K562 (cell line): ENCODE measurements around the gene OR2B3. TPM values are rescaled to one million over a fixed set of nuclear protein-coding genes. Genes with fewer than 3 reads are reported as not detected.

Source experiments
- ATAC-seq: fragments of 200-7000 bp; cut with Tn5 transposase; 3 replicates; pipeline ENCODE4 v1.9.1; 2020; ENCODE audit warnings: moderate library complexity
- BruUV-seq: library from RNA; stranded (reverse); fragments of 400-500 nt; replicated peaks from 2 replicates; lab custom pipeline; 2021; lab: Mats Ljungman, UMichigan
- CTCF ChIA-PET: fragments of 300-600 bp; formaldehyde crosslinking; extraction: SDS; loops from one replicate; lab custom pipeline; 2021; ENCODE audit warnings: low intra/inter-chr PET ratio; lab: Yijun Ruan, JAX
- POLR2A ChIA-PET: fragments of 300-600, 350-650 bp; sonication (Branson Sonifier 250); formaldehyde crosslinking; extraction: SDS; loops from one replicate; lab custom pipeline; 2021; ENCODE audit warnings: antibody characterized with exemption, inconsistent platforms; lab: Yijun Ruan, JAX
- DNase-seq, 4 experiments: peaks; one replicate each; pipeline versions ENCODE4 v3.0.0 to v3.0.0-alpha.2; 2011 to 2018; ENCODE audit warnings: low spot score in 3 of 4, mixed read lengths in 3 of 4; ENCODE audit errors: extremely low read depth in 1 of 4
- FAIRE-seq: peaks from 2 replicates; lab custom pipeline; 2011; peaks lifted over from hg19 to GRCh38; lab: Jason Lieb, UNC
- H2AFZ ChIP-seq: 2 replicates; pipeline ENCODE4 v1.6.0; 2011; ENCODE audit warnings: low read depth, low read length, control low read depth, inconsistent platforms
- H3K27ac ChIP-seq: fragments of 200-600 bp; 3 replicates; pipeline ENCODE4 v1.8.0; 2011; ENCODE audit warnings: low read depth, mild to moderate bottlenecking, control low read depth, inconsistent platforms, low read length, moderate library complexity, mixed read lengths; ENCODE audit errors: extremely low read depth
- H3K27me3 ChIP-seq, 2 experiments: fragments of 300-600 bp in 1 of 2; 2 replicates in 1 of 2; 3 replicates in 1 of 2; pipeline versions ENCODE4 v1.6.0 to v1.8.0; 2011; ENCODE audit warnings: inconsistent platforms in 2 of 2, low read length in 2 of 2, mild to moderate bottlenecking in 1 of 2, mixed read lengths in 1 of 2, moderate library complexity in 1 of 2; ENCODE audit not compliant: control insufficient read depth in 2 of 2, insufficient read depth in 2 of 2
- H3K36me3 ChIP-seq: fragments of 300-600 bp; 3 replicates; pipeline ENCODE4 v1.8.0; 2011; ENCODE audit warnings: mild to moderate bottlenecking, low read length, inconsistent platforms; ENCODE audit not compliant: control insufficient read depth, insufficient read depth
- H3K4me1 ChIP-seq, 2 experiments: fragments of 200-600 bp in 1 of 2; replicated peaks in 1 of 2; 2 replicates in 1 of 2; 3 replicates in 1 of 2; pipeline versions ENCODE4 v1.5.1 to v1.8.0; 2011; ENCODE audit warnings: inconsistent platforms in 2 of 2, low read length in 2 of 2, mild to moderate bottlenecking in 1 of 2, mixed read lengths in 1 of 2, moderate library complexity in 1 of 2; ENCODE audit not compliant: control insufficient read depth in 2 of 2, insufficient read depth in 2 of 2
- H3K4me2 ChIP-seq: 2 replicates; pipeline ENCODE4 v1.6.1; 2011; ENCODE audit warnings: low read length, control low read depth, inconsistent platforms, mixed read lengths; ENCODE audit not compliant: insufficient read depth
- H3K4me3 ChIP-seq: fragments of 200-600 bp; sonication (generic), shearing (Covaris generic); 2 replicates; pipeline ENCODE4 v1.5.1; 2016; ENCODE audit warnings: control low read depth, inconsistent platforms
- H3K79me2 ChIP-seq: fragments of 200-600 bp; 3 replicates; pipeline ENCODE4 v1.8.0; 2011; ENCODE audit warnings: low read length, inconsistent platforms; ENCODE audit not compliant: control insufficient read depth, insufficient read depth
- H3K9ac ChIP-seq, 2 experiments: 2 replicates each; pipeline versions ENCODE4 v1.6.0 to v1.6.1; 2011; ENCODE audit warnings: low read depth in 2 of 2, low read length in 2 of 2, control low read depth in 1 of 2, inconsistent platforms in 1 of 2, mild to moderate bottlenecking in 1 of 2, mixed read lengths in 1 of 2; ENCODE audit not compliant: insufficient read depth in 1 of 2
- H3K9me1 ChIP-seq: one replicate; pipeline ENCODE4 v1.6.0; 2011; ENCODE audit warnings: inconsistent platforms, mild to moderate bottlenecking, low read length, moderate library complexity; ENCODE audit not compliant: control insufficient read depth, insufficient read depth
- H3K9me3 ChIP-seq: replicated peaks from 2 replicates; pipeline ENCODE4 v1.5.1; 2011; ENCODE audit warnings: low read depth, low read length, inconsistent platforms; ENCODE audit not compliant: control insufficient read depth, insufficient read depth
- H4K20me1 ChIP-seq: replicated peaks from 2 replicates; pipeline ENCODE4 v1.6.1; 2011; ENCODE audit warnings: low read length, inconsistent platforms, mixed read lengths; ENCODE audit not compliant: control insufficient read depth, insufficient read depth
- BRF1 ChIP-seq: IDR thresholded peaks from 3 replicates; pipeline ENCODE4 v1.6.1; 2011; ENCODE audit warnings: borderline replicate concordance, mild to moderate bottlenecking; ENCODE audit not compliant: insufficient read length; ENCODE audit errors: extremely low read depth
- CREM ChIP-seq: IDR thresholded peaks from 2 replicates; pipeline ENCODE4 v1.6.1; 2014; ENCODE audit warnings: antibody characterized with exemption, low read depth
- HNRNPH1 ChIP-seq: fragments of 200-400 bp; formaldehyde crosslinking; optimal IDR thresholded peaks from 2 replicates; pipeline ENCODE3; 2017; ENCODE audit warnings: low read depth, mild to moderate bottlenecking, low read length, moderate library complexity
- HNRNPK ChIP-seq: fragments of 200-400 bp; formaldehyde crosslinking; IDR thresholded peaks from one replicate; pipeline ENCODE4 v1.6.1; 2018; ENCODE audit warnings: mild to moderate bottlenecking, low read depth, low read length; ENCODE audit not compliant: poor library complexity, severe bottlenecking
- LEF1 ChIP-seq: fragments of 450-650 bp; IDR thresholded peaks from 2 replicates; pipeline ENCODE4 v1.6.1; 2016; ENCODE audit warnings: mild to moderate bottlenecking
- NFE2 ChIP-seq: IDR thresholded peaks from 2 replicates; pipeline ENCODE4 v1.6.1; 2014; ENCODE audit warnings: antibody characterized with exemption, low read depth
- POLR2AphosphoS2 ChIP-seq: IDR thresholded peaks from 2 replicates; pipeline ENCODE4 v1.6.1; 2012; ENCODE audit warnings: low read length, improper control_type of control experiment
- POU5F1 ChIP-seq: fragments of 150-350 bp; IDR thresholded peaks from 2 replicates; pipeline ENCODE4 v1.6.1; 2014; ENCODE audit warnings: borderline replicate concordance, low read length, low read depth, mild to moderate bottlenecking; ENCODE audit not compliant: partially characterized antibody
- SRSF9 ChIP-seq: fragments of 200-400 bp; formaldehyde crosslinking; IDR thresholded peaks from 2 replicates; pipeline ENCODE4 v1.6.1; 2017; ENCODE audit warnings: low read depth, low read length, borderline replicate concordance
- TCFL5 ChIP-seq: fragments of 250-450 bp; sonication (Bioruptor Pico); conservative IDR thresholded peaks from 2 replicates; pipeline ENCODE4 v1.6.1; 2021; ENCODE audit warnings: mild to moderate bottlenecking, moderate library complexity, matching md5 sums
- ZNF830 ChIP-seq: fragments of 250-450 bp; sonication (Bioruptor Pico); IDR thresholded peaks from 2 replicates; pipeline ENCODE4 v1.5.0; 2021; ENCODE audit warnings: mild to moderate bottlenecking
- WGBS: fragments of 100-300 bp; shearing (Covaris generic); methylation state at CpG from one replicate; pipeline ENCODE4 v1.1.6; 2016; ENCODE audit warnings: low coverage, mixed read lengths; ENCODE audit not compliant: insufficient coverage; ENCODE audit errors: missing lambda C conversion rate; 5-methylcytosine and 5-hydroxymethylcytosine counted together
- in situ Hi-C: fragments of 300-500 bp; cut with MboI; formaldehyde crosslinking; loops from 4 replicates; pipeline ENCODE4 v1.15.0; 2018; ENCODE audit warnings: inconsistent platforms, mixed read lengths
- intact Hi-C: fragments of 100-400 bp; cut with micrococcal nuclease; formaldehyde crosslinking; loops from 2 replicates; pipeline ENCODE4 v1.14.2; 2022
- polyA plus RNA-seq, 8 experiments: library from polyadenylated mRNA; depleted of rRNA in 4 of 8; stranded (reverse) in 5 of 8; unstranded in 3 of 8; fragments of >200 nt; fragmentation: Nextera tagmentation in 2 of 8; fragmentation: Illumina TruSeq in 1 of 8; extraction: Ambion mirVana in 2 of 8; extraction: Trizol in 1 of 8; gene quantifications; 2 replicates each; pipeline versions ENCODE4 v1.2.1 to v1.2.3, GENCODE V29; 2011 to 2014; ENCODE audit warnings: inconsistent platforms in 1 of 8, missing spikeins in 1 of 8
- total RNA-seq, 7 experiments: library from RNA; depleted of rRNA in 6 of 7; stranded (reverse); fragments of >200 nt in 6 of 7; fragmentation: Illumina TruSeq in 2 of 7; extraction: Trizol in 2 of 7; gene quantifications; 2 replicates each; pipeline versions ENCODE4 v1.2.1 to v1.2.3, GENCODE V29; 2011 to 2021; ENCODE audit warnings: low replicate concordance in 1 of 7
- TF ChIP-seq, protein P1 (sequence below): sonication (generic); formaldehyde crosslinking; IDR thresholded peaks from 2 replicates; pipeline ENCODE4 v1.9.0; 2022; ENCODE audit warnings: mild to moderate bottlenecking, missing genetic modification reagents

OR2B3 gene
- total and polyA plus RNA-seq, 9 of the 15 experiments (the other 6 are each of a cell fraction or from before 2014, with no cell fraction given), result not detected

DNA sequence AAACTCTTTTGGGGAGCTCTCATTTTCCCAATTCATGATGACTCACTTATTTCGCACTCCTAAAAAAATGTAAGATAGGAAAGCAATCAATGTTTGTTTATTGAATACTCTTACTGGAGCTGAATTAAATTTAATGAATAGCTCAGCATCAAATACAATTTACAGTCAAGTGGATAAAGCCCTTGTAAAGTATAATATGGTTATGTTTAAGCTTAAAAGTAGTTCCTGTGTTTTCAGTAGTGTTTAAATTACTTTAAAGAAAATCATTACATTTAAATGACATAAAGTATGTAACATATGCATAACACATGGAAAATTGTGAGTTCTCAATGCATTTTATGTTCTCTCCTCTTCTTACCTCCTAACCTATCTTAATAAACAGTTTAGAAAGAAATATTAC lies at the start of gene OR2B3 (continued):
- TF ChIP-seq HNRNPK (no peak), CREM (no peak), SRSF9 (no peak), TCFL5 (no peak)

DNA sequence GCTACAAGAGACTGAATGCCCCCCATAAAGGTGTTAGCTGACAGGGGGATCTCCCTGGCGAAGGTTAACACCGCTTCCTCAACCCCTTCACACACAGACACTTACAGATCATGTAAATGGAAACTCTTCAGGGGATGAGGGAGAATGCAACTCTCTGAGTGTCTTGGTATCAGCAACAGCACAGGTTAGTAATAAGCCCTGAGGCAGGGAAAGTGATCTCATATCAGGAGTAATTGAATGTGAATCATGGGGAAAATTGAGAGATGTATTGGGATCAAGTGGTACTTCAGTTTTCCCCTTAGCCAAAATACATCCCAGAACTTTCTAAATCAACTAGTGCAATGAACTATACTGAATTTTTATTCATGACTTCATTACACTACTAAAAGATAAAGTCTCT lies 44.6 kb upstream of the OR2B3 start:
- POLR2A ChIA-PET, result no interaction called here

More for the DNA sequence above, 44.6 kb upstream of the OR2B3 start:
- BruUV-seq, result no TSS peak
- H3K79me2 ChIP-seq, result no peaks in the 10 kb centered on the region
- no peak for ATAC-seq
- H3K9me3 ChIP-seq, result no peaks in the 10 kb centered on the region
- H3K4me1 ChIP-seq, result no peaks in the 10 kb centered on the region; a peak in 1 of 5 replicates
- WGBS, result 5% methylated on average over 2 of the region's 2 CpGs
- no peaks in the 10 kb centered on the region for H4K20me1 ChIP-seq
- TF ChIP-seq ZNF830 (CRISPR knock-in tag) (no peak), HNRNPH1 (no peak), NFE2 (no peak), POLR2AphosphoS2 (no peak), LEF1 (no peak), BRF1 (no peak), POU5F1 (no peak)
- TF ChIP-seq, protein P1, sequence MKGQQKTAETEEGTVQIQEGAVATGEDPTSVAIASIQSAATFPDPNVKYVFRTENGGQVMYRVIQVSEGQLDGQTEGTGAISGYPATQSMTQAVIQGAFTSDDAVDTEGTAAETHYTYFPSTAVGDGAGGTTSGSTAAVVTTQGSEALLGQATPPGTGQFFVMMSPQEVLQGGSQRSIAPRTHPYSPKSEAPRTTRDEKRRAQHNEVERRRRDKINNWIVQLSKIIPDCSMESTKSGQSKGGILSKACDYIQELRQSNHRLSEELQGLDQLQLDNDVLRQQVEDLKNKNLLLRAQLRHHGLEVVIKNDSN (CRISPR knock-in tag), result no peak
- TF ChIP-seq, all 486 proteins: peak for 0
- no peak overlapping the region for H3K4me2 ChIP-seq
- H3K36me3 ChIP-seq, result no peaks in the 10 kb centered on the region
- DNase-seq (no peak), FAIRE-seq (no peak)
- H3K27me3 ChIP-seq, result peaks cover 9 to 17% of the 10 kb centered on the region in 2 experiments; a peak in 4 of 5 replicates
- in situ Hi-C loops, result no loop called here
- no peak overlapping the region for H3K9ac ChIP-seq
- no peaks in the 10 kb centered on the region for H3K9me1 ChIP-seq
- CTCF ChIA-PET, result no interaction called here
- intact Hi-C loops, result no loop called here
- no peak overlapping the region for H2AFZ ChIP-seq
- H3K4me3 ChIP-seq, result no peak overlapping the region
- no peak overlapping the region for H3K27ac ChIP-seq
